Testis (tissue), 3 donors: Measurements from ENCODE around the gene CYGB. TPM values are rescaled to one million over a fixed set of nuclear protein-coding genes. Genes with fewer than 3 reads are reported as not detected.
A peak's percentile ranks its signal among the peaks of the same experiment; 100 is the strongest.
"Not testable (repeated sequence)": the region's sequence is repeated elsewhere in the genome, so short reads cannot be mapped to it uniquely, and the experiment has no call there.

Source experiments
- DNase-seq: peaks from one replicate; pipeline ENCODE4 v3.0.0-alpha.2; 2019
- H3K27ac ChIP-seq, 2 donors: fragments of 200-600 bp; sonication (generic); one replicate each; pipeline ENCODE4 v1.5.1; 2019
- H3K27me3 ChIP-seq: fragments of 200-600 bp; sonication (generic); one replicate; pipeline ENCODE4 v1.5.1; 2019
- H3K36me3 ChIP-seq: fragments of 200-600 bp; sonication (generic); one replicate; pipeline ENCODE4 v1.5.1; 2017; ENCODE audit warnings: low read depth; ENCODE audit errors: missing control alignments
- H3K4me1 ChIP-seq: fragments of 200-600 bp; sonication (generic); one replicate; pipeline ENCODE4 v1.5.1; 2019
- H3K4me3 ChIP-seq, 2 donors: fragments of 200-600 bp; sonication (generic); one replicate each; pipeline ENCODE4 v1.5.1; 2017 to 2019
- H3K9me3 ChIP-seq: fragments of 200-600 bp; sonication (generic); one replicate; pipeline ENCODE4 v1.5.1; 2017
- CTCF ChIP-seq, 3 experiments: fragments of 450-650 bp in 2 of 3; fragments of 200-600 bp in 1 of 3; sonication (generic) in 1 of 3; IDR thresholded peaks; one replicate each; pipeline ENCODE4 v1.5.1; 2016 to 2019; ENCODE audit warnings: antibody characterized with exemption in 3 of 3, mild to moderate bottlenecking in 2 of 3, moderate library complexity in 1 of 3
- POLR2A ChIP-seq: fragments of 450-650 bp; IDR thresholded peaks from one replicate; pipeline ENCODE4 v1.6.1; 2017; ENCODE audit warnings: antibody characterized with exemption, mild to moderate bottlenecking, moderate library complexity
- WGBS, 2 donors: methylation state at CpG; one replicate each; pipeline ENCODE4 v1.1.5; 2018; 5-methylcytosine and 5-hydroxymethylcytosine counted together
- intact Hi-C: fragments of 100-400 bp; cut with DNase I; formaldehyde crosslinking; loops from one replicate; pipeline ENCODE4 v1.15.1; 2023; ENCODE audit warnings: low total_unique reads
- polyA plus RNA-seq: library from polyadenylated mRNA; stranded (reverse); fragments of 350-450 nt; fragmentation: Illumina TruSeq; extraction: RNeasy Lipid Tissue Mini Kit (QIAGEN cat#74804); gene quantifications from one replicate; pipeline ENCODE4 v1.2.3, GENCODE V29; 2014; ENCODE audit warnings: low read depth, low replicate concordance; ENCODE audit not compliant: insufficient read depth
- total RNA-seq, 2 donors: library from RNA; depleted of rRNA; stranded (reverse); fragments of >200 nt; gene quantifications; one replicate each; pipeline ENCODE4 v1.2.3, GENCODE V29; 2016

Gene CYGB
- total and polyA plus RNA-seq, 3 donors from 2014 or later: 3.4 to 9.9 (median 7.2) TPM

- DNase-seq: no peak
- WGBS, 2 donors: 89 to 90% methylated on average over 14 of the region's 14 CpGs
- no peak overlapping the region for H3K27ac ChIP-seq
- no peak overlapping the region for H3K4me3 ChIP-seq
- TF ChIP-seq POLR2A (no peak), CTCF (IDR thresholded peaks at IDR 0.05) (no peak)
- intact Hi-C loops: no loop called here
- peaks cover 35% of the 10 kb centered on the region for H3K4me1 ChIP-seq
- no peaks in the 10 kb centered on the region for H3K9me3 ChIP-seq
- no peaks in the 10 kb centered on the region for H3K36me3 ChIP-seq
- H3K27me3 ChIP-seq: no peaks in the 10 kb centered on the region
These were observed 28.5 kb upstream of the CYGB start for GRCh38 chr17:76565728-76566612.

GRCh38 chr17:76564991-76565727 lies 27.6 kb upstream of the CYGB start:
- H3K4me3 ChIP-seq, intact Hi-C loops, H3K9me3 ChIP-seq, H3K27ac ChIP-seq, H3K27me3 ChIP-seq, H3K36me3 ChIP-seq, DNase-seq: not testable (repeated sequence)
- WGBS, 2 donors: 82 to 87% methylated on average over 6 to 8 of the region's 8 CpGs
- H3K4me1 ChIP-seq: peaks cover 37% of the 10 kb centered on the region

- H3K9me3 ChIP-seq, H3K4me3 ChIP-seq, H3K27me3 ChIP-seq, DNase-seq, intact Hi-C loops, H3K36me3 ChIP-seq, H3K27ac ChIP-seq: not testable (repeated sequence)
- peaks cover 41% of the 10 kb centered on the region for H3K4me1 ChIP-seq
- WGBS, 2 donors: 69 to 72% methylated on average over 2 of the region's 2 CpGs
These were observed 25.9 kb upstream of the CYGB start for GRCh38 chr17:76563359-76563758.

- H3K9me3 ChIP-seq: no peaks in the 10 kb centered on the region
- DNase-seq: peak; percentile 59
- peak overlapping the region in 1 of 2 donors; percentile 29 for H3K27ac ChIP-seq
- no peaks in the 10 kb centered on the region for H3K36me3 ChIP-seq
- H3K4me3 ChIP-seq: no peak overlapping the region
- WGBS, 2 donors: 49 to 79% methylated on average over 6 of the region's 6 CpGs
- no peaks in the 10 kb centered on the region for H3K27me3 ChIP-seq
- TF ChIP-seq POLR2A: no peak
- no peak for TF ChIP-seq CTCF (IDR thresholded peaks at IDR 0.05)
- H3K4me1 ChIP-seq: peaks cover 38% of the 10 kb centered on the region
- intact Hi-C loops: no loop called here
These were observed 25.2 kb upstream of the CYGB start for GRCh38 chr17:76562734-76563148.

- no peaks in the 10 kb centered on the region for H3K27me3 ChIP-seq
- H3K4me1 ChIP-seq: peaks cover 33% of the 10 kb centered on the region
- TF ChIP-seq POLR2A: no peak
- TF ChIP-seq CTCF (IDR thresholded peaks at IDR 0.05): no peak
- H3K9me3 ChIP-seq: no peaks in the 10 kb centered on the region
- no peak for DNase-seq
- WGBS, 2 donors: 35 to 55% methylated on average over 5 of the region's 5 CpGs
- H3K27ac ChIP-seq: peak overlapping the region in 1 of 2 donors; percentile 31
- intact Hi-C loops: no loop called here
- no peak overlapping the region for H3K4me3 ChIP-seq
- no peaks in the 10 kb centered on the region for H3K36me3 ChIP-seq
These were observed 24.3 kb upstream of the CYGB start for GRCh38 chr17:76561799-76562268.
